DMS114 treated with DMSO at 0.1 percent for 48 hours (cell line): ENCODE data around the gene CDK6.

ENCODE experiments used
- DNase-seq: peaks from one replicate; lab custom pipeline; 2025; ENCODE audit not compliant: unreplicated experiment; lab: John Stamatoyannopoulos, UW

Gene CDK6

GRCh38 chr7:92740134-92740533 lies 96.2 kb downstream of the CDK6 start:
- no peak for DNase-seq

- no peak for DNase-seq
These were observed 97.3 kb downstream of the CDK6 start for GRCh38 chr7:92739091-92739490.

- DNase-seq: no peak
These were observed 98.7 kb downstream of the CDK6 start for GRCh38 chr7:92737706-92738105.

DNA sequence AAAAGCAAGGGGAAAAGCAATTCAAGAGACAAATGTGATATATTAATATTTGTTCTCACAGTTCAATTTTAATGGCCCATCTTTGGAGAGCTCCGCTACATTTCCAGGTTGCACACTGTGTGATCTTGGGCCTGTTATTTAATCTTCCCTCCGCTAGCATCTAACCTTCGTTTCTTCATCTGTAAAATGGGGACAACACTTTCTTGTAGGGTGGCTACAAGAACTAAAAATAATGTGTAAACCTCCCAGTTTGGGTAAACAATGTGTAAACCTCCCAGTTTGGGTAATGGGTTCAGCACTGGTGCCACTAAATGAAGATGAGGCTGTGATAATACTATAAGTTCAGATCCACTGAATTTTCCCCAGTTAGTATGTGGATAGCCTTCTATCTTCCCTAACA lies 99.5 kb downstream of the CDK6 start:
- DNase-seq: no peak

DNA sequence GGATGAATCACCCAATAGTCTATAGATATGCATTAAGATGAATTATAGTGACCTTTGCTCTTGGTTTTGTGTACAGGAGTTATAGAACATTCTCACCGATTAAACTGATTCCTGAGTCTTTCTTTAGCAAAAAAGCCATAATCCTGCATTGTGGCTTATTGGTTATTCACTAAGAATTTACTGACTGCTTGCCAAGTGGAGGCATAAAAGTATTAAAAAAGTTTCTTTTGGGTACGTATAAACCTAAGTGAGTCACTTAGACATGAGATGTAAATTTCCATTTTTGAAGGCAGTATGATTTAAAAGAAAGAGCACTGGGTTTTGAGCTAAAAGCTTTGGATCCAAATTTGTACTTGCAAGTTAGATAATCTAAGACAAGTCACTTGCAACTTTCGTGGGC lies 100.7 kb downstream of the CDK6 start:
- no peak for DNase-seq

DNA sequence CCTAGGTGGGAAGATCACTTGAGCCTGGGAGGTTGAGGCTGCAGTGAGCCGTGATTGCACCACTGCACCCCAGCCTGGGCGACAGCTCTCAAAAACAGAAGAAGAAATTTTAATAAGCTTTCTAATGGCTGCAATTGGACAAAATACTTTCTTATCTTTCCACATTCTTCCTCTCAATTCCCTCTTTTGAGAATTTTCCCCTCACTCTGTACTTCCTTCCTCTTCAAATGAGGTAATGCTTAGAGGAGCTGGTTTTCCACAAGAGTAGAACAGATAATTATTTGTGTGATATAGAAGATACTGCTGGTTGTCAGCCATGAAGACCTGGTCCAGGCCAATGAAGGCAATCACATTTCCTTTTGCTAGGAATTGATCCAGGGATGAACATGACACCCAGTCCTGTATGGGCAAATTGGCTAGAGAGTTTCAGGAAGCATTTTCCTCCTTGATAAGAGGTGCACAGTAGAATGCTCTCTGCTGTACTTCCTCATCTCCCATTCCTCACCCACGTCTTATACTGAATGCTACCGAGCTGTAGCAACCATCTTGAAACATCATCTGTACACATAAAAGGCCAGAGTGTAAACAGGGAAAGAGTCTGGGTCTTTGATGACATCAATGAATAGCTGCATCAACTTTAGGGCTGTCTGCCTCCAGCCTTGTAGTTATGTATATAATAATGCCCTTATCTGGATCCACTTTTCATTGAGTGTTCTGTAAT lies 103.9 kb downstream of the CDK6 start:
- DNase-seq: no peak

GRCh38 chr7:92731335-92732063 lies 104.9 kb downstream of the CDK6 start:
- DNase-seq: no peak

DNA sequence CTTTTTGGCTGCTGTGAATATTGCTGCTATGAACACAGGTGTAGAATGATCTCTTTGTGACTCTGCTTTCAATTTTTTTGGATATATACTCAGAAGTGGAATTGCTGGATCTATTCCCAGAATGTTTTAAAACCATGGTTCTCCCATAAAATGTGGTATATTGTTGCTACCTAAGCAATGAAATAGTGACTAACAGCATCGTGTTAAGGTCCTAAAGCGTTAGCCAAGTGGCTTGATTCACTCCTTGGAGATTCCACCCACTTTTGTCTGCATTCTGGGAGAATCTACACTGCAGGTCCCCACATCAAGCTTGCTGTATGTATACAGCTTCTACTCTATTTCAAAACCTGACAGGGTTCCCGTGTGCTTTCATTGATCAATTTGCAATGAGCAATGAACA lies 105.6 kb downstream of the CDK6 start:
- no peak for DNase-seq

DNA sequence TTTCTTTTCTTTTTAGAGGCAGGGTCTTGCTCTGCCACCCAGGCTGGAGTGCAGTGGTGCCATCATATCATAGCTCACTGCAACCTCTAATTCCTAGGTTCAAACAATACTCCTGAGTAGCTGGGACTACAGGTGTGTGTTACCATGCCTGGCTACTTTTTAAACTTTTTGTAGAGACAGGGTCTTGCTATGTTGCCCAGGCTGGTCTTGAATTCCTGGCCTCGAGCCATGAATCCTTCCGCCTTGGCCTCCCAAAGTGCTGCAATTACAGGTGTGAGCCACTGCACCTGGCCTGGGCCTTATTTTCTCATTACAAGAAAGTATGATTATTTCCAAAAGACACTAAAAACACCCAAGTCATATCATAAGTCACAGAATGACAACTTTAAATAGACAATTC lies 106.6 kb downstream of the CDK6 start:
- no peak for DNase-seq

GRCh38 chr7:92729172-92729571 lies 107.2 kb downstream of the CDK6 start:
- no peak for DNase-seq

- DNase-seq: no peak
These were observed 108.6 kb downstream of the CDK6 start for GRCh38 chr7:92727755-92728154.

DNA sequence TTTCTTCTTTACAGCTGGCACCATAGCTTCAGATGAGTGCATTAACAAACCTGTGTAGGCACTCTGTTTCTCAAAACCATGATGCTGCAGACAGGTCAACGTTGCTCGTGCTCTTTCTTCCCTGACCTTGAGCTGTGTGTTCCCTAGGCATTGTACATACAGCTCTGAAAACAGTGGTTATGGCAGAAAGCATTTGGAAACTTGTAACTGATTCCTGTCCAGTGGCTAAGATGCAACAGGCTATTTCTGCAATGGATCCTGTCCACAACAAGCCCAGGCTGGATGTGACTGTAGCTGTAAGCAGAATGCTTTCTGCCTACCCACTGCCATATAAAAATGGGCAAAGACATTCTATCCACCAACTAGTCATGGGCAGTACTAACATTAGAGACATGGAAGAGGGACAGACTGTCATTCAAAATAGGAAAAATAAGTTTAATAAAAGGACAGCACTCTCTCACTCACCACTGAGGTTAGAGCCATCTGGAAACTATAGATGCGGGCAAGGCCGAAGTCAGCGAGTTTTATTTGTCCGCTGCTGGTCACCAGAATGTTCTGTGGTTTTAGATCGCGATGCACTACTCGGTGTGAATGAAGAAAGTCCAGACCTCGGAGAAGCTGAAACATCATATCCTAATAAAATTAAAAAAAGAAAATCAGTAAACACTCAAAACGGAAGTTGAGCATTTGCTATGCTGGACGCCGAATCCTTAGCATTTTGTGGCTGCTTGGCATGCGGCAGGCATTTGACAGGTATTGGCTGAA lies 111.0 kb downstream of the CDK6 start:
- no peak for DNase-seq

- no peak for DNase-seq
These were observed 112.4 kb downstream of the CDK6 start for GRCh38 chr7:92723943-92724342.

DNA sequence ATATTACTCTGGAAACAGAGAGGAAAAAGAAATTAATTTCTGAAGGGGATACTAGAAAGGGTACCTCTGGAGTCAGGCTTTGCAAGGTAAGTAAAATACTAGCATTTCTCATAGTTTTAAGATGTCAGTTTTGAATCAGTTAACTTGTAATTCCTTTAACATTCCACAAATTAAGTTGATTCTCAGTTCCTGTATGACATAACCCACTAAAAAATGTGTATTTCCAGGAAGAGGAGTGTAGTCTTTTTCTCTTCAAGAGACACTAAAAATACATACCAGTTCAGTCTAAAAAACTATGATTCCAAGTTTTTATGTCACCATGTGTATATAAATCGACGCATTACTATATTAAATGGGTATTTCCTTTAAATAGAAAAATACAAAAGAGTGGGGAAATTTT lies 113.2 kb downstream of the CDK6 start:
- DNase-seq: no peak

DNA sequence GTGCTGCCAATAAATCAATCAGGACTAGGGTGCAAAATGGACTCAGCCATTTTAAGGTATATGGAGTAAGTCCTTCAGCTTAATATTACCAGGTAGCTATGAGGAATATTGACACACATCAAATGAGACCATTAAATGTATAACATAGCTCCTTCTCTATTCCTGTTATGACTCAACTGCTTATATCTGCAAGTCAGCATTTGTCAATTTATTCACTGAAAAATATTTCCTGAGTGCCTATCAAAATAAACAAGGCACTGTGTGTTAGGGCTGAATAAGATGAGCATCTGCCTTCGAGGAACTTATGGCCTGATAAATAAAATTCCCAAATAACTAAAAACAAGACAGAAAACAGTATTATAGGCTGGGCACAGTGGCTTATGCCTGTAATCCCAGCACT lies 113.8 kb downstream of the CDK6 start:
- DNase-seq: no peak

DNA sequence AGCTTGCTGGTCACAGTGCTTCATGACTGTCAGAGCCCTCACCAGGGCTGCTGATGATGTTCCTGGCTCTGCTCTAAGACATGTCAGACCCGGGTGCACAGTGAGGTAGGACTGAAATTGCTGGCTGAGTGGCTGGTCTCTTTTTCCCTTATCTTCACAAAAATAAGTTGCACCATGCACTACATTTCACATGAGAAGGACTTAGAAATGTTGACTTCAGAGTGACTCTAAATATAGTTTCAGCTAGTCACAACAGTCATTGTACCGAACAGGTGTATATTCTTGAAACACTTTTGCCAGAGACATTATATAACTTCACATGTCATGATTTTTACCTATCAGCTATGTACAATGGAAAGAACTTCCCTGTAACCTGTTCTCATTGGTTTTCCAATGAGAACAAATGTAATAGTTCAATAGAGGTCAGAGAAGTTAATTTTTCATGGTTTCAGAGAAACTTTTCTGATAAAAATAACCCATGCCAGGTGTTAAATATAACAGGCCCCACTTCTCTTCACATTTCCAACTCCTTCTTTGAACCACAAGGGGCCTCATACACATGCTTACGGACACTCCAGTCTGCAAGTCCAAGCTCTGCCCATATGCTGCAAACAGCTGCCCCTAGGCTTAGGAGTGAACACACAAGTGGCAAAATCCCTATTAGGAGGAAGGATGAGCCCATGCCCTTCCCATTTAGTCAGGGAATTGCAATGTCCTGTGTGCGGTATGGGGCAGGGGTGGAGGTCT lies 115.6 kb downstream of the CDK6 start:
- DNase-seq: no peak

DNA sequence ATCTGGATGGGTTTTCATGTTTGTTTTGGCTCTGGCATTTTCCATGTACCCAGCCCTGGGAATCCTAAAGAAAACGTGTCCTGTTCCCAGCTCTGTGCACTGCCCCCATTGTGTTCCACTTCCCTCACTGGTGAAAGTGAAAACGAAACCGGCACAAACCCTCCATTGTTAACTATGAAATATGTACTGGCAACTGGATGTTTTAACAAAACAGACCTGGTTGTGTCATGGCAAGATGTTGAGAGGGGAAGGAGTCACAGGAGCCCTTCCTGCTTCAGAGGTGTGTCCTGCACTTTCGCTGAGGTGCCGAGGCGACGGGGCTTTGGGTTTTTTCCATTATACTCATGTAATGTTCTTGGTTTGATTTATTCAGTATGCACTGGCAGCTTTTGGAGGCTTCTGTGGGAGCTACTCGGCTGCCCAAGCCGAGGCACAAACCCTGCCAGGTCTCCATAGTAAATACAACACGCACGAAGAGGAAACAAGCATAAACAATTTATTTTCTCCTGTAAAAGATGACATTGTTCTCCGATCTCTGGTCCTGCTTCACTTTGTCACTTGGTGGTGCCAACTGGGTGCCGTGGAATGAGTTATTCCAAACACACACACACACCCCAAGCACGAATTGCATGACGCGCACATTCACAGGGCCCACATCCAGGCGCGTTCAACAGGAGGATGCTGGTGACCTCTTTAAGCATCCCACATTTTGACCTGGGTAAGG lies 118.2 kb downstream of the CDK6 start:
- no peak for DNase-seq

DNA sequence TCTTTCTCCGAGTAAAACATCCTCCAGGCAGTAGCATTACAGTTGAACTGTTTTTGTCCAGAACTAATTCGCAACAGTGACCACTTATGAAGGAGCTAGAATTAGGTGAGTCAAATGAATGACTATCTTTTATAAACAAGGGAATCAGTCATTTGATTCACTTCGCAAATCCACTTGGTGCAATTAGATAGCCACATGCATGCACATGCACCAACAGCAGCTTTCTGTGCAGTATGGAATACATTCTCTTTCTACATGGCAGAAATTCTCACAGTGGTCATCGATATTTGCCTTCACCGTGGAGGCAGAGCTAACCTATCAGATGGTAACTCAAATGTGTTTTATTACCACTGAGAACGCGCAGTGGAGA lies 118.8 kb downstream of the CDK6 start:
- DNase-seq: no peak

DNA sequence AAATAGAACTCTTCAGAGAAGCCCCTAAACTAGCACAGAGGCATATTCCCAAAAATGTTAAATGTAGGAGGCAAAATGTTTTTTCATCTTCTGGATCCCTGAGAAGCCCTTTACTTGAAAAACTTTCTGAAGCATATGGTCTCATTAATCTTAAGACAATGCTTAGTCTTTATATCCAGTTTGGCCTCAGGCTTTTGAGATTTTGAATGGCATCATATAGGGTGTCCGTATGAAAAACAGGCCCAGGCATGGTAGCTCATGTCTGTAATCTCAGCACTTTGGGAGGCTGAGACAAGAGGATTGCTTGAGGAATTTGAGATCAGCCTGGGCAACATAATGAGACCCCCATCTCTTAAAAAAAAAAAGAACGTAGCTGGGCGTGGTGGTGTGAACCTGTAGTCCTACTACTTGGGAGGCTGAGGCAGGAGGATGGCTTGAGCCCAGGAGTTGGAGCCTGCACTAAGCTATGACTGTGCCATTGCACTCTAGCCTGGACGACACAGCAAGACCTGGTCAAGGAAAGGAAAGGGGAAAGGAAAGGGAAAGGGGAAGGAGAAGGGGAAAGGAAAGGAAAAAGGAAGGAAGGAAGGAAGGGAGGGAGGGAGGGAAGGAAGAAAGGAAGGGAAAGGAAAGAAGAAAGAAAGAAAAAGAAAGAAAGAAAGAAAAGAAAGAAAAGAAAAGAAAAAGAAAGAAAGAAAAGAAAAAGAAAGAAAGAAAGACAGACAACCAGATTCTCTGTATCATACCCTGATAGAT lies 119.4 kb downstream of the CDK6 start:
- DNase-seq: no peak

- no peak for DNase-seq
These were observed 120.4 kb downstream of the CDK6 start for GRCh38 chr7:92715963-92716362.
